DMS 273 (cell line): ENCODE results near the gene ZNF385D.
A peak's percentile ranks its signal among the peaks of the same experiment; 100 is the strongest.

Source experiments
- DNase-seq: peaks from one replicate; lab custom pipeline; 2025; ENCODE audit not compliant: unreplicated experiment; lab: John Stamatoyannopoulos, UW

ZNF385D gene

GRCh38 chr3:21750831-21751391 is at the start of gene ZNF385D:
TSS of gene ZNF385D (minus strand) at chr3:21751210. CDS start at chr3:21750916, 294 bp downstream.
- DNase-seq, result peak; percentile 78

- DNase-seq, result no peak
Observed at GRCh38 chr3:21798356-21799088, 47.5 kb upstream of the ZNF385D start.

- peak; percentile 10 for DNase-seq
Observed at GRCh38 chr3:21795921-21796320, 44.9 kb upstream of the ZNF385D start.

GRCh38 chr3:21795152-21795837 is 44.3 kb upstream of the ZNF385D start:
- DNase-seq, result peak; percentile 91

- peak; percentile 1 for DNase-seq
Observed at GRCh38 chr3:21794291-21794690, 43.3 kb upstream of the ZNF385D start.

- DNase-seq, result peak; percentile 21
Observed at GRCh38 chr3:21792176-21792575, 41.2 kb upstream of the ZNF385D start.

GRCh38 chr3:21791356-21791755 is 40.3 kb upstream of the ZNF385D start:
- DNase-seq, result peak; percentile 0

GRCh38 chr3:21790466-21790865 is 39.5 kb upstream of the ZNF385D start:
- peak; percentile 52 for DNase-seq

GRCh38 chr3:21789730-21790129 is 38.7 kb upstream of the ZNF385D start:
- DNase-seq, result no peak

GRCh38 chr3:21786438-21786797 is 35.4 kb upstream of the ZNF385D start:
- DNase-seq, result no peak

- no peak for DNase-seq
Observed at GRCh38 chr3:21785765-21786437, 34.9 kb upstream of the ZNF385D start.

GRCh38 chr3:21783839-21784238 is 32.8 kb upstream of the ZNF385D start:
- DNase-seq, result no peak

- DNase-seq, result no peak
Observed at GRCh38 chr3:21781355-21781754, 30.3 kb upstream of the ZNF385D start.

GRCh38 chr3:21779909-21780308 is 28.9 kb upstream of the ZNF385D start:
- DNase-seq, result no peak

- no peak for DNase-seq
Observed at GRCh38 chr3:21778715-21779114, 27.7 kb upstream of the ZNF385D start.

GRCh38 chr3:21777821-21778220 is 26.8 kb upstream of the ZNF385D start:
- no peak for DNase-seq

- DNase-seq, result no peak
Observed at GRCh38 chr3:21766002-21766401, 15.0 kb upstream of the ZNF385D start.

GRCh38 chr3:21755896-21756295 is 4.9 kb upstream of the ZNF385D start:
- no peak for DNase-seq

GRCh38 chr3:21754839-21755238 is 3.8 kb upstream of the ZNF385D start:
- peak; percentile 73 for DNase-seq

- DNase-seq, result peak; percentile 80
Observed at GRCh38 chr3:21752749-21753347, 1.8 kb upstream of the ZNF385D start.

GRCh38 chr3:21751886-21752285 is 876 bp upstream of the ZNF385D start:
- no peak for DNase-seq
